PC-9 (cell line): ENCODE data around the gene ABCA6.

ENCODE experiments used
- EZH2 ChIP-seq: fragments of 200-600 bp; sonication (generic); IDR thresholded peaks from 2 replicates; pipeline ENCODE4 v1.8.0; 2017; ENCODE audit warnings: antibody characterized with exemption, low read depth
- TF ChIP-seq, protein P1 (sequence below): fragments of 200-600 bp; sonication (generic); conservative IDR thresholded peaks from 2 replicates; pipeline ENCODE4 v1.6.1; 2017; ENCODE audit warnings: mixed run types, antibody characterized with exemption, mild to moderate bottlenecking, moderate library complexity

DNA sequence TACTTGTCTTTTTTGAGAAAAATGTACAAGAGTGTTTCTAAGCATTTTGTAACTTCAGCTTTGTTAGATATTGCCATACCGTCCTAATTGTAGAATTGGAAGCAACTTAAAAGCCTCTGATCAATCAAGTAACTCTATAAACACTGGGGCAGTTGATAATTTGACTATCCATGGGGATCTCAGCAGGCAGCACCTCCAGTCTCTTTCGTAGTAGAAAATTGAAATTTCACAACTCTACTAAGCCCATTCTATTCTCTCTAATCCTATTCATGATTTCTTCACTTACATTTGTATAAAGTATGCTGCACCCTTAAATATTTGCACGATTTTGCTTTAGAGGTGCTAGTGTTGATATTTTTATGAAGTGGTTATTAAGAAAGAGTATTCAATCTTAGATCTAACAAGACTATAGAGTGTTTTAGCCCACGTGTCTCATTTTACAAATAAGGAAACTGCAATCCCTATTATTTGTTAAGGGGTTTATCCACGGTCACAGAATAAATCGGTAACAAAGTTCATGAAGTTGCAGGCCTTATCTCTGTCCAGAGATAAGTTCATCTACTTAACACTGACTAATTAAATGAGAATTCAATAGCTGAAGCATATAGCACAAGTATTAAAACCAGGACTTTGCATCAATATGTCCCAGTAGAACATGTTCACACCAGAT lies 10.9 kb downstream of the ABCA6 start:
- TF ChIP-seq, protein P1, sequence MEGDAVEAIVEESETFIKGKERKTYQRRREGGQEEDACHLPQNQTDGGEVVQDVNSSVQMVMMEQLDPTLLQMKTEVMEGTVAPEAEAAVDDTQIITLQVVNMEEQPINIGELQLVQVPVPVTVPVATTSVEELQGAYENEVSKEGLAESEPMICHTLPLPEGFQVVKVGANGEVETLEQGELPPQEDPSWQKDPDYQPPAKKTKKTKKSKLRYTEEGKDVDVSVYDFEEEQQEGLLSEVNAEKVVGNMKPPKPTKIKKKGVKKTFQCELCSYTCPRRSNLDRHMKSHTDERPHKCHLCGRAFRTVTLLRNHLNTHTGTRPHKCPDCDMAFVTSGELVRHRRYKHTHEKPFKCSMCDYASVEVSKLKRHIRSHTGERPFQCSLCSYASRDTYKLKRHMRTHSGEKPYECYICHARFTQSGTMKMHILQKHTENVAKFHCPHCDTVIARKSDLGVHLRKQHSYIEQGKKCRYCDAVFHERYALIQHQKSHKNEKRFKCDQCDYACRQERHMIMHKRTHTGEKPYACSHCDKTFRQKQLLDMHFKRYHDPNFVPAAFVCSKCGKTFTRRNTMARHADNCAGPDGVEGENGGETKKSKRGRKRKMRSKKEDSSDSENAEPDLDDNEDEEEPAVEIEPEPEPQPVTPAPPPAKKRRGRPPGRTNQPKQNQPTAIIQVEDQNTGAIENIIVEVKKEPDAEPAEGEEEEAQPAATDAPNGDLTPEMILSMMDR = no peak
- TF ChIP-seq EZH2 = no peak
